ENCODE measurements around the gene TXNRD2.

- TF ChIP-seq CTCF (IDR thresholded peaks at IDR 0.05) (no peak), POLR2A (IDR thresholded peaks at IDR 0.05) (no peak)
Measured at GRCh38 chr22:19936513-19936912, 5.1 kb downstream of the TXNRD2 start.
